HEK293T (cell line): ENCODE measurements around the gene LAMA5.

Experiments used
- CTCF ChIA-PET: fragments of 350-600 bp; formaldehyde crosslinking; extraction: SDS; loops from one replicate; lab custom pipeline; 2021; ENCODE audit warnings: antibody characterized with exemption, inconsistent platforms; lab: Yijun Ruan, JAX
- POLR2A ChIA-PET: fragments of 350-600 bp; formaldehyde crosslinking; extraction: SDS; loops from one replicate; lab custom pipeline; 2020; ENCODE audit warnings: antibody characterized with exemption, inconsistent platforms; lab: Yijun Ruan, JAX
- DNase-seq: peaks from one replicate; pipeline ENCODE4 v3.0.0; 2012; ENCODE audit warnings: mixed read lengths; ENCODE audit errors: extremely low spot score
- ARNT ChIP-seq: fragments of 450-650 bp; IDR thresholded peaks from 2 replicates; pipeline ENCODE4 v1.6.1; 2017; ENCODE audit warnings: mild to moderate bottlenecking
- BHLHE40 ChIP-seq: fragments of 450-650 bp; IDR thresholded peaks from 2 replicates; pipeline ENCODE4 v1.6.1; 2016; ENCODE audit warnings: mild to moderate bottlenecking, moderate library complexity, borderline replicate concordance
- CTBP1 ChIP-seq: fragments of 450-650 bp; IDR thresholded peaks from 2 replicates; pipeline ENCODE4 v1.6.1; 2016; ENCODE audit warnings: borderline replicate concordance
- ELF4 ChIP-seq: fragments of 450-650 bp; IDR thresholded peaks from 2 replicates; pipeline ENCODE4 v1.6.1; 2017; ENCODE audit warnings: antibody characterized with exemption
- FOXA1 ChIP-seq: fragments of 450-650 bp; IDR thresholded peaks from 2 replicates; pipeline ENCODE4 v1.6.1; 2016; ENCODE audit warnings: mild to moderate bottlenecking
- FOXK2 ChIP-seq: fragments of 450-650 bp; IDR thresholded peaks from 2 replicates; pipeline ENCODE4 v1.6.1; 2016; ENCODE audit warnings: mild to moderate bottlenecking
- FOXM1 ChIP-seq: fragments of 450-650 bp; IDR thresholded peaks from 2 replicates; pipeline ENCODE4 v1.6.1; 2017; ENCODE audit warnings: mild to moderate bottlenecking, borderline replicate concordance
- HDGF ChIP-seq: fragments of 450-650 bp; IDR thresholded peaks from 2 replicates; pipeline ENCODE4 v1.6.1; 2017; ENCODE audit warnings: antibody characterized with exemption, borderline replicate concordance
- L3MBTL2 ChIP-seq: fragments of 450-650 bp; conservative IDR thresholded peaks from 2 replicates; pipeline ENCODE4 v1.6.1; 2016; ENCODE audit warnings: mild to moderate bottlenecking
- LEF1 ChIP-seq: fragments of 450-650 bp; IDR thresholded peaks from 2 replicates; pipeline ENCODE4 v1.6.1; 2017; ENCODE audit warnings: mild to moderate bottlenecking, borderline replicate concordance
- NFRKB ChIP-seq: fragments of 450-650 bp; IDR thresholded peaks from 2 replicates; pipeline ENCODE4 v1.6.1; 2016; ENCODE audit warnings: mild to moderate bottlenecking, moderate library complexity
- PKNOX1 ChIP-seq: fragments of 450-650 bp; IDR thresholded peaks from 2 replicates; pipeline ENCODE4 v1.6.1; 2016
- SP1 ChIP-seq: fragments of 450-650 bp; IDR thresholded peaks from 2 replicates; pipeline ENCODE4 v1.6.1; 2017
- SUZ12 ChIP-seq: fragments of 450-650 bp; IDR thresholded peaks from 2 replicates; pipeline ENCODE4 v1.6.1; 2016; ENCODE audit warnings: mild to moderate bottlenecking
- TARDBP ChIP-seq: fragments of 450-650 bp; IDR thresholded peaks from 2 replicates; pipeline ENCODE4 v1.6.1; 2016
- ZNF384 ChIP-seq: fragments of 450-650 bp; IDR thresholded peaks from 2 replicates; pipeline ENCODE4 v1.6.1; 2016

LAMA5 gene

GRCh38 chr20:62360854-62361798 lies 6.0 kb downstream of the LAMA5 start:
- no peak for DNase-seq
- ChIA-PET POLR2A (no interaction called here), CTCF (no interaction called here)
- TF ChIP-seq BHLHE40 (no peak), NFRKB (no peak), TARDBP (no peak), FOXK2 (no peak), ZNF384 (no peak), LEF1 (no peak), CTBP1 (no peak), SUZ12 (no peak), FOXA1 (no peak), FOXM1 (no peak), HDGF (no peak)

- no peak for DNase-seq
- POLR2A ChIA-PET: no interaction called here
- CTCF ChIA-PET: no interaction called here
- TF ChIP-seq ARNT: no peak
- no peak for TF ChIP-seq FOXA1
Observed at GRCh38 chr20:62359491-62360121, 7.5 kb downstream of the LAMA5 start.

- POLR2A ChIA-PET: no interaction called here
- CTCF ChIA-PET: no interaction called here
- TF ChIP-seq L3MBTL2: no peak
- TF ChIP-seq ARNT: no peak
- TF ChIP-seq SP1: no peak
- no peak for TF ChIP-seq FOXK2
- no peak for TF ChIP-seq ZNF384
- TF ChIP-seq HDGF: no peak
- no peak for TF ChIP-seq PKNOX1
- TF ChIP-seq BHLHE40: no peak
- TF ChIP-seq FOXM1: no peak
- TF ChIP-seq LEF1: no peak
- no peak for TF ChIP-seq SUZ12
- TF ChIP-seq NFRKB: no peak
- no peak for TF ChIP-seq FOXA1
- TF ChIP-seq ELF4: no peak
- no peak for TF ChIP-seq TARDBP
- no peak for TF ChIP-seq CTBP1
- DNase-seq: no peak
Observed at GRCh38 chr20:62359043-62359490, 8.0 kb downstream of the LAMA5 start.

GRCh38 chr20:62358171-62359042 lies 8.7 kb downstream of the LAMA5 start:
- CTCF ChIA-PET: no interaction called here
- POLR2A ChIA-PET: no interaction called here
- no peak for DNase-seq
- TF ChIP-seq SP1 (no peak), HDGF (no peak), CTBP1 (no peak), FOXM1 (no peak), PKNOX1 (no peak), BHLHE40 (no peak), ARNT (no peak), L3MBTL2 (no peak), TARDBP (no peak), ZNF384 (no peak), FOXK2 (no peak)

GRCh38 chr20:62357681-62358080 lies 9.4 kb downstream of the LAMA5 start:
- ChIA-PET POLR2A (no interaction called here), CTCF (no interaction called here)
- no peak for DNase-seq

More at GRCh38 chr20:62357681-62358080, 9.4 kb downstream of the LAMA5 start:
- TF ChIP-seq L3MBTL2 (no peak), FOXA1 (no peak), ELF4 (no peak), SUZ12 (no peak), HDGF (no peak), PKNOX1 (no peak), ZNF384 (no peak), CTBP1 (no peak), LEF1 (no peak), FOXK2 (no peak), SP1 (no peak), TARDBP (no peak), FOXM1 (no peak), NFRKB (no peak)
